22Rv1 (cell line): ENCODE measurements around the gene GNPTAB.

ENCODE experiments used
- CTCF ChIP-seq: fragments of 450-650 bp; IDR thresholded peaks from 2 replicates; pipeline ENCODE4 v1.5.1; 2017; ENCODE audit warnings: mild to moderate bottlenecking
- ZFX ChIP-seq: fragments of 450-650 bp; IDR thresholded peaks from 2 replicates; pipeline ENCODE4 v1.6.1; 2017; ENCODE audit warnings: antibody characterized with exemption, borderline replicate concordance

- no peak for TF ChIP-seq CTCF
- no peak for TF ChIP-seq ZFX
Observed at GRCh38 chr12:101806265-101806664, 24.5 kb downstream of the GNPTAB start.
